MV-4-11 (cell line): Measurements from ENCODE around the gene RAB15.
A peak's percentile ranks its signal among the peaks of the same experiment; 100 is the strongest.

Experiments
- DNase-seq: peaks from one replicate; lab custom pipeline; 2025; lab: John Stamatoyannopoulos, UW

Gene RAB15

GRCh38 chr14:64971943-64972791 is at the start of gene RAB15:
TSS of gene RAB15 (minus strand) at chr14:64972336. CDS start at chr14:64972076, 260 bp downstream.
- no peak for DNase-seq

- DNase-seq: peak; percentile 81
Observed at GRCh38 chr14:65019944-65020566, 47.9 kb upstream of the RAB15 start.

- DNase-seq: no peak
Observed at GRCh38 chr14:65016471-65016870, 44.3 kb upstream of the RAB15 start.

GRCh38 chr14:65015391-65015790 is 43.3 kb upstream of the RAB15 start:
- DNase-seq: no peak

- no peak for DNase-seq
Observed at GRCh38 chr14:65012353-65012752, 40.2 kb upstream of the RAB15 start.

GRCh38 chr14:65011538-65011937 is 39.4 kb upstream of the RAB15 start:
- no peak for DNase-seq

- DNase-seq: no peak
Observed at GRCh38 chr14:65010211-65010931, 38.2 kb upstream of the RAB15 start.

GRCh38 chr14:65007202-65007601 is 35.1 kb upstream of the RAB15 start:
- no peak for DNase-seq

- no peak for DNase-seq
Observed at GRCh38 chr14:65006261-65006721, 34.2 kb upstream of the RAB15 start.

GRCh38 chr14:65003394-65003793 is 31.3 kb upstream of the RAB15 start:
- no peak for DNase-seq

- DNase-seq: peak; percentile 42
Observed at GRCh38 chr14:65002586-65003210, 30.6 kb upstream of the RAB15 start.

- DNase-seq: no peak
Observed at GRCh38 chr14:65001723-65002122, 29.6 kb upstream of the RAB15 start.

GRCh38 chr14:65000898-65001591 is 28.9 kb upstream of the RAB15 start:
- no peak for DNase-seq

- DNase-seq: no peak
Observed at GRCh38 chr14:64998455-64998931, 26.4 kb upstream of the RAB15 start.

- DNase-seq: peak; percentile 17
Observed at GRCh38 chr14:64997108-64997794, 25.1 kb upstream of the RAB15 start.

GRCh38 chr14:64995291-64995690 is 23.2 kb upstream of the RAB15 start:
- no peak for DNase-seq

- DNase-seq: no peak
Observed at GRCh38 chr14:64994540-64994939, 22.4 kb upstream of the RAB15 start.

GRCh38 chr14:64993266-64993930 is 21.3 kb upstream of the RAB15 start:
- peak; percentile 78 for DNase-seq

GRCh38 chr14:64992328-64992885 is 20.3 kb upstream of the RAB15 start:
- DNase-seq: peak; percentile 78

- no peak for DNase-seq
Observed at GRCh38 chr14:64990939-64991338, 18.8 kb upstream of the RAB15 start.
